Immature natural killer cell (primary cell): ENCODE data around the gene ABLIM2. TPM values are rescaled to one million over a fixed set of nuclear protein-coding genes. Genes with fewer than 3 reads are reported as not detected.

Source experiments
- DNase-seq, 3 donors: peaks; one replicate each; pipeline ENCODE4 v3.0.0; 2022; ENCODE audit warnings: mixed read lengths in 1 of 3
- H3K27ac Mint-ChIP-seq, 6 donors: one replicate each; pipeline ENCODE4 v1.8.0; 2020; ENCODE audit warnings: mixed read lengths in 6 of 6, mild to moderate bottlenecking in 5 of 6, inconsistent platforms in 4 of 6, moderate library complexity in 3 of 6
- H3K27me3 Mint-ChIP-seq, 3 donors: one replicate each; pipeline ENCODE4 v1.8.0; 2020 to 2021; ENCODE audit warnings: low read depth in 3 of 3, mild to moderate bottlenecking in 3 of 3, mixed read lengths in 3 of 3, moderate library complexity in 3 of 3, inconsistent platforms in 1 of 3
- H3K36me3 Mint-ChIP-seq, 3 donors: one replicate each; pipeline ENCODE4 v1.8.0; 2020; ENCODE audit warnings: mixed read lengths in 3 of 3, inconsistent platforms in 2 of 3, mild to moderate bottlenecking in 2 of 3
- H3K4me1 Mint-ChIP-seq, 2 donors: one replicate each; pipeline ENCODE4 v1.8.0; 2020; ENCODE audit warnings: inconsistent platforms in 2 of 2, mild to moderate bottlenecking in 2 of 2, mixed read lengths in 2 of 2, moderate library complexity in 1 of 2
- H3K4me3 Mint-ChIP-seq, 5 donors: one replicate each; pipeline ENCODE4 v1.8.0; 2020; ENCODE audit warnings: mild to moderate bottlenecking in 5 of 5, mixed read lengths in 5 of 5, inconsistent platforms in 3 of 5, moderate library complexity in 3 of 5
- H3K9me3 Mint-ChIP-seq, 6 donors: one replicate each; pipeline ENCODE4 v1.8.0; 2020; ENCODE audit warnings: mild to moderate bottlenecking in 6 of 6, mixed read lengths in 6 of 6, inconsistent platforms in 4 of 6, moderate library complexity in 3 of 6
- polyA plus RNA-seq, 3 donors: library from polyadenylated mRNA; unstranded; fragments of 300-500 nt; fragmentation: Illumina TruSeq; gene quantifications; one replicate each; pipeline ENCODE4 v1.2.3, GENCODE V29; 2021

ABLIM2 gene
- polyA plus RNA-seq, 3 donors from 2014 or later = 0.27 to 4.1 (median 0.43) TPM

GRCh38 chr4:8155660-8156421, 2.8 kb downstream of the ABLIM2 start:
- Mint-ChIP-seq H3K4me3 (no peak overlapping the region), H3K9me3 (peaks cover 0 to 1% (median 0%) of the 10 kb centered on the region in 6 donors), H3K36me3 (no peaks in the 10 kb centered on the region), H3K4me1 (peaks cover 11 to 20% of the 10 kb centered on the region in 2 donors), H3K27me3 (peaks cover 2 to 10% (median 6%) of the 10 kb centered on the region in 3 donors), H3K27ac (peak overlapping the region in 1 of 6 donors; percentile 46)
- DNase-seq = no peak

GRCh38 chr4:8155048-8155447, 3.6 kb downstream of the ABLIM2 start:
- H3K4me1 Mint-ChIP-seq = peaks cover 11 to 13% of the 10 kb centered on the region in 2 donors
- DNase-seq = no peak
- no peak overlapping the region for H3K27ac Mint-ChIP-seq
- H3K36me3 Mint-ChIP-seq = no peaks in the 10 kb centered on the region
- H3K27me3 Mint-ChIP-seq = peaks cover 2 to 10% (median 6%) of the 10 kb centered on the region in 3 donors
- H3K9me3 Mint-ChIP-seq = peaks cover 0 to 1% (median 0%) of the 10 kb centered on the region in 6 donors
- no peak overlapping the region for H3K4me3 Mint-ChIP-seq

DNA sequence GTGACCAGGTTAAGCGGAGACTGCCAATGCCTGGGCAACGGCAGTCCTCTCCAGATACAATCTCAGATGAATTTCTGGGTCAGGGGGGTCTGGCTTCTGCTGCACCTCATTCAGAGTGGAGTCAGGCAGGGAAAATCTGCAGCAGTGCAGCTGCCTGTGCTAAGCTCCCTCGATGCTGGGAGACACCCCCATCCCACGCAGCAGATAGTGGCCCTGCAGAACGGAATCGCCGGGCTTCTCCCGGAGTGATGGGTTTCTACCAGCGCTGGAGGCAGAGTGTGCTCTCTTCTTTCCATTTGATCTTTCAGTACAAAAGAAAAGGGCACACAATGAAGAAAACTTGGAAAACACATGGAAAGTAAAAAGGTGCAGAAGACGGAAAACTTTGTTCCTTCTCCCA, 5.2 kb downstream of the ABLIM2 start:
- H3K4me3 Mint-ChIP-seq = no peak overlapping the region
- peaks cover 2 to 7% (median 3%) of the 10 kb centered on the region in 3 donors for H3K27me3 Mint-ChIP-seq
- H3K27ac Mint-ChIP-seq = no peak overlapping the region
- no peak for DNase-seq
- H3K36me3 Mint-ChIP-seq = no peaks in the 10 kb centered on the region
- H3K9me3 Mint-ChIP-seq = peaks cover 0 to 1% (median 0%) of the 10 kb centered on the region in 6 donors
- no peaks in the 10 kb centered on the region for H3K4me1 Mint-ChIP-seq

- peaks cover 2 to 7% (median 3%) of the 10 kb centered on the region in 3 donors for H3K27me3 Mint-ChIP-seq
- H3K9me3 Mint-ChIP-seq = peaks cover 0 to 1% (median 0%) of the 10 kb centered on the region in 6 donors
- no peak for DNase-seq
- H3K36me3 Mint-ChIP-seq = no peaks in the 10 kb centered on the region
- no peak overlapping the region for H3K27ac Mint-ChIP-seq
- no peaks in the 10 kb centered on the region for H3K4me1 Mint-ChIP-seq
- no peak overlapping the region for H3K4me3 Mint-ChIP-seq
Observed at GRCh38 chr4:8152865-8153257, 5.8 kb downstream of the ABLIM2 start.

GRCh38 chr4:8152090-8152864, 6.3 kb downstream of the ABLIM2 start:
- Mint-ChIP-seq H3K4me3 (no peak overlapping the region), H3K36me3 (no peaks in the 10 kb centered on the region), H3K27me3 (peaks cover 2 to 5% (median 4%) of the 10 kb centered on the region in 3 donors), H3K4me1 (no peaks in the 10 kb centered on the region), H3K27ac (no peak overlapping the region), H3K9me3 (no peaks in the 10 kb centered on the region)
- no peak for DNase-seq

DNA sequence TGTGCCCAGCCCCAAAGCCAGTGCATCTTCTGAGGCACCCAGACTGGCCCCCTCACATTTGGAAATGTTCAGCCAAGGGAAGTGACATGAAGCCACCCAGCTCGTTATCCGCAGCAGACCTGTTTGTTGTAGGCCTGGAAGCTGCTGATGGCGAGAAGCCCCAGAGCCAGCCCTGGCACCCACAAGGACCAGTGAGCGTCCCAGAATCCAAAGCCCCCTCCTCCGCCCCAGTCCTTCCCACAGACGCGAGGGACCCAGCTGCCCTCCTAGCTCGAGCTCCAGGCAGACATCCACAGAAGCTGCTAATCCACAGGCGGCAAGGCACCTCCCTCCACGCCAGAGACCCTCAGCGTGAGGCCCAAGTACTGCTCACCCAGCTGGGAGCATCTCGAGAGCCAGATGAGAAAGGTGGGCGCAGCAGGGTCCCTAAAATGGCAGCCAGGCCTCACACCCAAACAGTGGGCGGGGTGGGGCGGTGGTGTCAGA, 7.4 kb downstream of the ABLIM2 start:
- no peak overlapping the region for H3K4me3 Mint-ChIP-seq
- no peaks in the 10 kb centered on the region for H3K4me1 Mint-ChIP-seq
- H3K36me3 Mint-ChIP-seq = no peaks in the 10 kb centered on the region
- no peaks in the 10 kb centered on the region for H3K9me3 Mint-ChIP-seq
- peaks cover 0 to 7% (median 2%) of the 10 kb centered on the region in 3 donors for H3K27me3 Mint-ChIP-seq
- no peak overlapping the region for H3K27ac Mint-ChIP-seq
- DNase-seq = no peak

GRCh38 chr4:8150152-8151090, 8.2 kb downstream of the ABLIM2 start:
- DNase-seq = no peak

GRCh38 chr4:8149664-8150063, 8.9 kb downstream of the ABLIM2 start:
- Mint-ChIP-seq H3K4me3 (no peak overlapping the region), H3K4me1 (no peaks in the 10 kb centered on the region), H3K36me3 (no peaks in the 10 kb centered on the region)

More at GRCh38 chr4:8150152-8151090, 8.2 kb downstream of the ABLIM2 start:
- no peak overlapping the region for H3K4me3 Mint-ChIP-seq
- H3K4me1 Mint-ChIP-seq = no peaks in the 10 kb centered on the region
- H3K27me3 Mint-ChIP-seq = peaks cover 0 to 7% (median under 1%) of the 10 kb centered on the region in 3 donors
- no peaks in the 10 kb centered on the region for H3K9me3 Mint-ChIP-seq
- no peak overlapping the region for H3K27ac Mint-ChIP-seq
- no peaks in the 10 kb centered on the region for H3K36me3 Mint-ChIP-seq

DNA sequence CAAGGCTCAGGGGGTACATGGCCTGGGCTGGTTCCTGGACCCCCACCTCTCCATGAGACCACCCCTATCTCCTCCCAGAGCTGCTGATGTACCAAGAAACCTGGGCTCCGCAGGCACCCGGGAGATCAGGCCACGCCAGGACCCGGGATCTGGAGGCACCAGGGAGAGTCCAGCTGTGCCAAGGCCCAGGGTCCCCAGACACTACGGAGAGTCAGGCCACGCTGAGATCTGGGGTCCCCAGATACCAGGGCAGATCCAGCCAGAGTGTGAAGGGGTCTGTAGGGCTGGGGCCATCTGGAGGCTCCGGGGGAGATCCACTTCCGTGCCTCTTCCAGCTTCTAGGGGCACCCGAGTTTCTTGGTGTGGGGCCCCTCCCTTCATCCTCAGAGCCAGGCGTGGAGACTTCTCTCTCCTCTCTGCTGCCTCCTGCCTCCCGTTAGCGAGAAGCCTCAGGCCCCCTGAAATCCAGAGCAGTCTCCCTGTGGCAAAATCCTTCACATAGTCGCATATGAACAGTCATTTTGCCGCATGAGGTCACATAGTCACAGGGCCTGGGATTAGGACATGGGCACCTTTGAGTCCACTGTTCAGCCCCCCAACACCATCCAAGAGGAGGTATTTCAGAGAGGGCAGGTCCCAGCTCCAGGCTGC, 9.7 kb downstream of the ABLIM2 start:
- H3K27ac Mint-ChIP-seq = no peak overlapping the region
- no peaks in the 10 kb centered on the region for H3K4me1 Mint-ChIP-seq
- DNase-seq = no peak
- H3K36me3 Mint-ChIP-seq = no peaks in the 10 kb centered on the region
- peaks cover 0 to 4% (median 0%) of the 10 kb centered on the region in 3 donors for H3K27me3 Mint-ChIP-seq
- no peak overlapping the region for H3K4me3 Mint-ChIP-seq
- no peaks in the 10 kb centered on the region for H3K9me3 Mint-ChIP-seq

More at GRCh38 chr4:8149664-8150063, 8.9 kb downstream of the ABLIM2 start:
- H3K27ac Mint-ChIP-seq = no peak overlapping the region
- peaks cover 0 to 7% (median 0%) of the 10 kb centered on the region in 3 donors for H3K27me3 Mint-ChIP-seq
- no peaks in the 10 kb centered on the region for H3K9me3 Mint-ChIP-seq
- no peak for DNase-seq

DNA sequence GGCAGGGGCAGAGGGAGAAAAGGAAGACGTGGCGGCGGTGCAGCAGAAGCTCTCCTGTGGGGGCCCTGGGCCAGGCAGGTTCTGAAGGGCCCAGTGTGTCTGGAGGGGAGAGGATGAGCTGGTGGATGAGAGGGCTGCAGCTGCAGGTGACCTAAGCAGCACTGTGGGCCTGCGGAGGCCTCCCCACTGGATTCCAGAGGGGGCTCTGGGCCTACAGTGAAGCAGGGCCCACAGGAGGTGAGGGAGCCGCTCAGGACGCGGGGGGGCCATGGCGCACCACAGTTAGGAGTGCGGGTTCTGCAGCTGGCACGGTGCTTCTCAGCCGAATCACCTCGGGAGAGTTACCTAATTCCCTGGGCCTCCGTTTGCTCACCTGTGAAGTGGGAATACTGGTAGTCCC, 10.5 kb downstream of the ABLIM2 start:
- H3K36me3 Mint-ChIP-seq = no peaks in the 10 kb centered on the region

GRCh38 chr4:8147231-8147970, 11.2 kb downstream of the ABLIM2 start:
- Mint-ChIP-seq H3K9me3 (no peaks in the 10 kb centered on the region), H3K27ac (no peak overlapping the region), H3K27me3 (peaks cover 0 to 4% (median 0%) of the 10 kb centered on the region in 3 donors), H3K4me1 (no peaks in the 10 kb centered on the region), H3K4me3 (no peak overlapping the region), H3K36me3 (no peaks in the 10 kb centered on the region)
- no peak for DNase-seq

More for the DNA sequence above, 10.5 kb downstream of the ABLIM2 start:
- H3K9me3 Mint-ChIP-seq = no peaks in the 10 kb centered on the region
- H3K4me1 Mint-ChIP-seq = no peaks in the 10 kb centered on the region
- DNase-seq = no peak
- no peak overlapping the region for H3K4me3 Mint-ChIP-seq
- H3K27me3 Mint-ChIP-seq = peaks cover 0 to 4% (median 0%) of the 10 kb centered on the region in 3 donors
- no peak overlapping the region for H3K27ac Mint-ChIP-seq

- no peaks in the 10 kb centered on the region for H3K4me1 Mint-ChIP-seq
- no peak overlapping the region for H3K4me3 Mint-ChIP-seq
- H3K27ac Mint-ChIP-seq = no peak overlapping the region
- H3K27me3 Mint-ChIP-seq = peaks cover 0 to 4% (median 2%) of the 10 kb centered on the region in 3 donors
- H3K36me3 Mint-ChIP-seq = no peaks in the 10 kb centered on the region
- DNase-seq = no peak
- H3K9me3 Mint-ChIP-seq = no peaks in the 10 kb centered on the region
Observed at GRCh38 chr4:8146157-8146556, 12.5 kb downstream of the ABLIM2 start.
